ENCODE results near the gene RIPPLY1.

Gene RIPPLY1, protein sequence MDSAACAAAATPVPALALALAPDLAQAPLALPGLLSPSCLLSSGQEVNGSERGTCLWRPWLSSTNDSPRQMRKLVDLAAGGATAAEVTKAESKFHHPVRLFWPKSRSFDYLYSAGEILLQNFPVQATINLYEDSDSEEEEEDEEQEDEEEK

DNA sequence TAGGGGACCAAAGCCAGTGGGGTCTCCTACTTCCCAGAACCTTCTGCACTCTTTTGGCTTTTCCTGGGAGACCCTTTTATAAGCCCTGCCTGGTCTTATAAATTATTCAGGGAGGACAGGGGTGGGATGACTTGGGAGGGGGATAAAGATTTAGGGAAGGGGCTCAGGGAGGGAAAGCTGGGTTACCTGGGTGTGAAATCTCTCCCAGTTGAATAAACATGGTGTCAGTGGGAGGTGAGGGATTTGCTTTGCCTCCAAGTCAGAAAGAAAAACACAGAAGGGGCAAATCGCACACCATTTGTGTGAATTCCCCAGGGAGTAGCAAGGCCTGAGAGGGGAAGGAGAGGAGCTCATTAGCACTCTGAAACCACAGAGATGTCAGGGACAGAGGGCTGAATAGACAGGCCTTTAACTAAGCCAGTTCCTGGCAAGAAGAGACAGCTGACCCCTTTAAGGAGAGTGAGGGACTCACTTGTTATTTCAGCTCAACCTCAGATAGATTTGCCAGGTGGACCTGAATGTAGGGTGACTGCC lies at the start of gene RIPPLY1:
RIPPLY1 (minus strand) TSS at position 51 of the 534 bp plus-strand sequence. CDS start 54 bp downstream, outside the sequence.
- DNase-seq, result no peak

DNA sequence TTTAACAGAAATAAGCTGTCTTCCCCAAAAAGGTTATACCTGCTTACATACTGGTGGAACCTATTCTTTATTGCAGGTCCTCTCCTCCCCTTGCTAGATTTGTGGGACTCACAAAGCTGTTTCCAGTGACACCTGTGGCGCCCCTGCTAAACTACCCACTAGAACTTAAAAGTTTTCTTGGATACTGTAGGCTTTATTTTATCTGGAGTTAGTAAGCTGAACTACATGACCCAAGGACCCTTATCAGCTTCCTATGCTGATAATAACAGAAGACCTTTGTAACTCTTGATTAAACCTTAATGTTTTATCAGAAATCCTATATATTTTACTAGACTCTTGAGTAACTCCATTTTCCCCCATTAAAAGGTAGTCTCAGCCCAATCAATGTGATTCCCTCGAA lies 49.4 kb upstream of the RIPPLY1 start:
- DNase-seq, result no peak

DNA sequence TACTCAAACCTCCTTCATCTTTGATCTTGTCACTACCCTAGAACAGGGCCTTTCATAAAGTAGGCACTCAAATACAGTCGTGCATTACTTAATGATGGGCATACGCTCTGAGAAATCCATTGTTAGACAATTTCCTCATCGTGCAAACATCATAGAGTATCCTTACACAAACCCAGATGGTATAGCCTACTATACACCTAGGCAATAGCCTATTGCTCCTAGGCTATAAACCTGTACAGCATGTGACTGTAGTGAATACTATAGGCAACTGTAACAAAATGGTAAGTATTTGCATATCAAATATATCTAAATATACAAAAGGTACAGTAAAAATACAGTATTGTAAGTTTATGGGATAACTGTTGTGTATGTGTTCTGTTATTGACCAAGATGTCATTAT lies 48.9 kb upstream of the RIPPLY1 start:
- DNase-seq, result no peak

DNA sequence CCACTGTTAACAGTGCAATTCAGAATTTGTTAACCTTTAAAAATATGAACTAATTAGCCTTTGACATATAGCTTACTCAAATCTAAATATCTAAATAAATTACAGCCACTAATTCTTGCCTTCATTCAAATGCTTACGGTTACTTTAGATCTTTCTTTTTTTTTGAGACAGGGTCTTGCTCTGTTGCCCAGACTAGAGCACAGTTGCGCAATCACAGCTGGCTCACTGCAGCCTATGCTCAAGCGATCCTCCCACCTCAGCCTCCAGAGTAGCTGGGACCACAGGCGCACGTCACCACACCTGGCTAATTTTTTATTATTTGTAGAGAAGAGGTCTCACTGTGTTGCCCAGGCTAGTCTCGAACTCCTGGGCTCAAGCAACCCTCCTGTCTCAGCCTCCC lies 48.1 kb upstream of the RIPPLY1 start:
- DNase-seq, result no peak

DNA sequence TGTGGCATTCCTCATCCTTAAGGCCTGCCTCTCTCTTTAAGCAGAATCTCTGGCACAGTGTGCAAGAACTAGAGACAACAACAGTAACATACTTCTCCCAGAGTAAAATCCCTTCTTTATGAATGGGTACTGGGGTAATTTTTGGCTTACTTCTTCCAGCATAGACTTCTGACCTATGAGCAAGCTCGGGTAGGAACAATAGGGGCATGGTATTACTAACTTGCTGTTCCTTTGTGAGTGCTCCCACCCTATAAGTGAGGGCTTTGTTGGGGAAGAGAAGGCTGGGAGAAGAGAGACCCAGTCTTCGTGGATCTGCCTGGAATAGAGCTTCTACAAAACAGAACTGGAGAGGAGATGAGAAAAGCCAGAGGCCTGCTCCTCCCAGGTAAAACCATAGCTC lies 47.2 kb upstream of the RIPPLY1 start:
- DNase-seq, result no peak

DNA sequence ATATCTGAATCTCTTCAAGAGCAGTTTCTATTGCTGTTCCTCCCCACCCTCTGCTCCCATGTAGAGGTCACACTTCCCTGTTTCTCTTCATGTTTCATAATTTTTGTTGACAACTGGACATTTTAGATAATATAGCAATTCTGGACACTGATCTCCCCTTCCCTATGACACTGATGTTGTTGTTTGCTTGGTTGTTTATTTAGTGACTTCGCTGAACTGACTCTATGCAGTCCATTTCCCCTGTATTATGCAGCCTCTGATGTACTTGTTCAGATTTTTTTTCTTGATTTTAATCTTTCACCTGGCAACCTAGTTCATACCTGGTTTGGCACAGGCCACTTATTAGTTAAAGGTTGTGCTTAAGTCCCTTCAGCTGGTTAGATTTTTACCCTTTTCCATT lies 46.2 kb upstream of the RIPPLY1 start:
- no peak for DNase-seq

DNA sequence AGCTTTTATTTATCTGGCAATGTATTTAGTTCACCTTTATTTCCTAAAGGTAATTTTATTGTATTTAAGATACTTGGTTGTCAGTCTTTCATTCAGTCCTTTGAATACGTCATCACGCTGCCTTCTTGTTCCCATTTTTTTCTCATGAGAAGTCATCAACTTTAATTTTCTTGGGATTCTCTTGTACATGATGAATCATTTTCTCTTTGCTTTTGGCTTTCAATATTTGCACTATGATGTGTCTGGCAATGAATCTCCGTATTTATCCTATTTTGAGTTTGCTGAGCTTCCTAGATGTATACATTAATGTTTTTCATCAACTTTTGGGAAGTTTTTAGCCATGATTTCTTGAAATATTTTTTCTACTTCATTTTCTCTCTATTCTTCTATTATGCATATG lies 45.5 kb upstream of the RIPPLY1 start:
- DNase-seq, result no peak

DNA sequence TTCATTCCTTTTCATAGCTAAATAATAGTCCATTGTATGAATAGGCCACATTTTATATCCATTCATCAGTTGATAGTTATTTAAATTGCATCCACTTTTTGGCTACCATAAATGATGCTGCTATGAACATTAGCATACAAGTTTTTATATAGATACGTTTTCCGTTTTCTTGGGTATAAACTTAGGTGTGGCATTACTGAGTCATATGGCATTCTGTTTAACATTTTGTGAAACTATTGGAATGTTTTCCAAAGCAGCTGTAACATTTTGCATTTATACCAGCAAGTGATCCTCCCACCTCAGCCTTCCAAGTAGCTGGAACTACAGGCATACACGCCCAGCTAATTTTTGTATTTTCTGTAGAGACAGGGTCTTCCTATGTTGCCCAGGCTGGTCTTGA lies 43.3 kb upstream of the RIPPLY1 start:
- DNase-seq, result no peak

DNA sequence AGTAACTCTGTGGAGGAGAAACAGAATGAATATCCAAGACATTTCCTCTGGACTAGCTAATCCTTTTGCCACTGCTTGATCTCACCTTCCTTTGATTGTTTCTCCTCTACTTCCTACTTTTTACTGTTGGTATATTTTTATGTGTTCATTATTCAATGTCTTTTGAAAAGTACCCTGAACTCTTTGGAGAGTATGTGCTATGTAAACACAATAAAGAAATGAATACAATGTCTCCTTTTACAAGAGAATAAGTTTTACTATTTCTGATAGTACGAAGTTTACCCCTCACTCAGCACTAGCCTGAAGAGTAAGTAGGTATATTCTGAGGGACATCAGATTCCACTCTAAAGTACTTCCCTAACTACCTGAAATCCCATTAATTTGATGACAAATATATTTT lies 36.9 kb upstream of the RIPPLY1 start:
- no peak for DNase-seq

DNA sequence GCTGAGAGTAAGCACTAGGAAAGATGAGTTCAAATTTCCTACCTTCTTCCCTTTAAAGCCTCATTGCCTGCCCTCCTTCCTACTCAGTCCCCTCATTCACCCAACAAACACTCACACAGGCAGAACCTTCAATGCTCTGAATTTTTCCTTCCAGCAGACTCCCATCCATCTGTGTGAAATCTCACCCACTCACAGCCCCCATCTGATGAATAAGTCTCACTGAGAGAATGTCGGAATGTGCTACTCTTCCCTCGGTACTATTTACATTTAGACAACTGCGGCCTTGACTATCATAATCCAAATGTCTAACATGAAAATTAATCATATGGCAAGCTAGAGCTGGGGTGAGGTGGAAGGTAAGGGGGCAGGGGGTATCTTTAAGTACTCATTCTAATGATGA lies 36.4 kb upstream of the RIPPLY1 start:
- no peak for DNase-seq

DNA sequence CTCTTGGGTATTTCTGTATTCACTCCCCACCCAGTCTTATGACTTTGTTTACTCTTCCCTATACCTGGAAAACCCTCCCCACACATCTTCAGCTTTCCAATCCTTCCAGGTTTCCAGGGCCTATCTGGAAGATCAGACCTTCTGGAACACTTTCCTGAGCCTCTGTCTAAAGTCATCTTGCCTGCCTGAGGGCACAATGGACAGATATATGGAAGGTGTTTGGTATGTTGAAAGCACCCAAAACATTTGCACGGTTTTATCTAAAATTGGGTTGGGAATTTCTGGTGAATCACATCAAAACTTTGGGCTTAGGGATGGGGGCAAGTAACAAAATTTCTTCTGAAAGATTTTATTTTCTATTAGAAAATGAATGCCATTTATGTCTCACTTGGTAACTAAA lies 33.1 kb upstream of the RIPPLY1 start:
- DNase-seq, result no peak

DNA sequence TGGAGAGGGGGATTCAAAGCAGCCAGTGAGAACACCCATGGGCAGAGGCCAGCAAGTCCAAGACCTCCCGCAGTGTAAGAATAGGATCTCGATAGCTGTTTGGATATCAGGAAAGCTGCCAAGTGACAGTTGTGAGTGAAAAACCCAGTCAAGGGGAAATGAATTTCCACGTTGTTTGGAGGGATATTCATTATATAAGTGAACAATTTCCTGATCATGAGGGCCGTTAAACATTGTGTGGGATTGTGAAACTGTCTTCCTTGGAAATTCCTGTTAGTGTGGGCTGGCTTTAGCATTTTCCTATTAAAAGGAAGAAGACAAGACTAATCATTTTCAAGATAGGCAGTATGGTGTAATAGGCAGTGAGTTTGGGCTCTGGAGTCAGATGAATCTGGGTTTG lies 32.0 kb upstream of the RIPPLY1 start:
- peak; percentile 2 for DNase-seq

DNA sequence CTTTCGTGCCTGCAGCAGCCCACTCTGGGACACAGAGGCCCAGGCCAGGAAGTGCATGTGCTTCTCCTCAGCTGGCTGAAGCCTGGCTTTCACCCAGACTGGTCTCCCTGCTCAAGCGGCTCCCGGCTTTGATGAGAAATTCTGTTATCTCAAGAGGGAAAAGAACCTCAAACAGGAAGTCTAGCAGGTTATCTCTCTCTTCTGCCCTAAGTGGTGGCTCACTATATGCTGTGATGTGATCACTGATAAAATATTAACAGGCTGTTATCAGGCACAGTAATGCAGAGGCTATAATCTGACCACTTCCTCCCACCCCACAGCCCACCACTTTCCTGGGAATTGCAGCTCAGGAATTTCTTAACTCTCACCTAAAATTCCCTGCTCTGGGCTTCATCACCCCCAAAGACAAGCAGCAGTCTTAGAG lies 30.4 kb upstream of the RIPPLY1 start:
- DNase-seq, result peak; percentile 79

DNA sequence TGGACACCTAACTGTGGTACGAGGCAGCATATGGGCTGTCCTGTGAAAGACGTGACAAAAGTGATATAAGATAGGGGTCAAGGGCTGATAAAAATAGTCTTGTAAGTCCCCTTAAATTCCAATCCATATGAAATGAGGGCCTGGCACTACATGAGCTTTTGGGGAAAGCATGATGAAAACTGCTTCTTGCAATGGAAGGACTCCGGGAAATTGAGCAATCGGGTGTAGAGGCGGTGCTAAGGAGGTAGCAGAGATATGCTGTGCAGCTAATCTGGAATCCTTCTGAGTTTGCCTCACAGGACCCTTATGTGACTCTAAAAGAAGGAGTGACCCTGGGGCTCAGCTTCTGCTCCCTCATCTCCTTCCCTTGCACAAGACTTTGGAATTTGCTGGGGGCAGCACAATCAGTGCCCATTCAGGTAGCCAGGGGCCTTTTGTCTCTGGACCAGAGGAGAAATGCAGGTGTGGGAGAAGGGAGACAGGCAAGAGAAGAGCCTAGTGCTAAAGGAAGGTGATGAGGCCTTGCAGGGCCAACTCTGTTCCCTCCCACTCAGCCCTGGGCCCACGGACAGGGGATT lies 29.9 kb upstream of the RIPPLY1 start:
- peak; percentile 32 for DNase-seq

DNA sequence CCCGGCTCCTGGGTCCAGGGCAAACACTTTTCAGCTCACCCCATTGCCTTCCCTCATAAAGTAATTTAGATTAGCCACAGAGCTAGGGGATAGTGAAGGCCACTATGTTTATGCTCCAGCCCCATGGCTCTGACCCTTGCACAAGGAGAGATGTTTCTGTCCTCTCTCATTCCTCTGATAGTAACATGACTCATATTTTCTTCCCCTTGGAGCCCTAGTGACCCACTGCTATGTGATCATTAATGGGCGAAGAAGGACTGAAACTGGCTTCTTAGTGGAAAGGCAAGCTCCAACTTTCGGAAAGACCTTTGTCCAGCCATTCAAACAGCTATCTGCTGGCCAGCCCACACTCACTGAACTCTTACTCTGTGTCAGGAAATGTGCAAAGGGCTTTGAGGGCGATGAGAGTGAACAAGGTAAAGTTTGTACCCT lies 29.4 kb upstream of the RIPPLY1 start:
- DNase-seq, result peak; percentile 1

DNA sequence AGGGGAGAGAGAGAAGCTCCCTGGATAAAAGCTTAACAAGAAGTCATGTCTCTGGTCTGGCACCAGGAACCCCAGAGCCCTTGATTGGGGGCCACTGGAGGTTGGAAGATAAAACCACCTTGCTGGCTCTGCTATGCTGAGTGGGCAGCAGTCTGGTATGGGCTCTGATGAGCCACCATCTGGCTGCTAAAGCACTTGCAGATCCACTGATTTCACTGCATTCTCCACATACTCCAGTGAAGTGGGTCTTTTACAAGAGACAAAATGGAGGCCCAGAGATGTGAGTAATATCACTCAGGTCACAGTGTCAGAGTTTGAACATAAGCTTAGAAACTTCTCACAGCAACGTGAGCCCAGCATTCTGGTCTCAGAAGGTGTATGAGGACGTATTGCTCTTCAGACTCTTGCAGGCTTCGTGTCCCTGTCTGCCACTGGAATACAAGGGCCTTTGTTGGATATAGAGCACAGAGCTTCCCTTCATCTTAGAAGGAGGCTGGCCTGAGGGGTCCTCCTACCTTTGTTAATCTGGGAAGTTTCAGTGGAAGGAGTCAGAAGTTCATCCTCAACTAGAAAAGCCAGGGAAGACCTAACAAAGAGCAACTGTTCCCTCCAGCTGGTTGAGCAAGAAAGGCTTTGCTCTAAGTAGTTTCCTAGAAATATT lies 28.8 kb upstream of the RIPPLY1 start:
- no peak for DNase-seq

DNA sequence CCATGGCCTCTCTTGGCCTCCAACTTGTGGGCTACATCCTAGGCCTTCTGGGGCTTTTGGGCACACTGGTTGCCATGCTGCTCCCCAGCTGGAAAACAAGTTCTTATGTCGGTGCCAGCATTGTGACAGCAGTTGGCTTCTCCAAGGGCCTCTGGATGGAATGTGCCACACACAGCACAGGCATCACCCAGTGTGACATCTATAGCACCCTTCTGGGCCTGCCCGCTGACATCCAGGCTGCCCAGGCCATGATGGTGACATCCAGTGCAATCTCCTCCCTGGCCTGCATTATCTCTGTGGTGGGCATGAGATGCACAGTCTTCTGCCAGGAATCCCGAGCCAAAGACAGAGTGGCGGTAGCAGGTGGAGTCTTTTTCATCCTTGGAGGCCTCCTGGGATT lies 25.1 kb upstream of the RIPPLY1 start:
- DNase-seq, result no peak

DNA sequence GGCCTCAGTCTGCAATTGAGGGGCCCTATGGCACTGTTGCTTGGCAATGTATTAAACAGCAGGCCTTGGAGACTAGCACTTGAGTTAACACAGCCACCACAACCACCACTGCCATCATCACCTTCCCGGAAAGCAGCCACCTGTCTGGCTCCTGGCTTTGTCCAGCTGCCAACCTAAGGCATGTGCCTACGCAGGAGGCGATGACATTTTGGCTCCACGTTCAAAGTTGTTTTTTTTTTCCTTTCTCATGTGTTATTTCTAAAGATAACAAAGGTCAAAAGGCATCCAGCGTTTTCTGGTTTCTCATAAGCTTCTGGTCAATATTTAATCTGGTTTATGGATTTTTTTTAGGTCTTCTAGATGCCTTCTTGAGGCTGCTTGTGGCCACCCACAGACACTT lies 24.6 kb upstream of the RIPPLY1 start:
- no peak for DNase-seq

DNA sequence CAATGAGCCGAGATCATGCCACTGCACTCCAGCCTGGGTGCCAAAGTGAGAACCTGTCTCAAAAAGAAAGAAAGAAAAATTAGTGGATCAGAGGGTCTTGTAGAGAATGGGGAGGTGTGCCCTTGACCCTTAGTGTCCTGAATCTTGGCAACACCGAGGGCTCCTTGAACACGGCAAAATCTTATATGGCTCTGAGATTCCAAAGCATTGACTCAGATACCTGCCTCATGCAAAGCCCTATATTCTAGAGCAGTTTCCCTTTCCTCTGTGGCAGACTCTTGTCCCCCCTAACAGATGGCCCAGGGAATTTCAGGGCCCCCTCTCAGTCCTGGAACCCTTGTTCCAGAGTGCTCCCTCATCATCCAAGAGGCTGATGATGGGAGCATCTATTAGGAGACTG lies 23.9 kb upstream of the RIPPLY1 start:
- DNase-seq, result no peak

DNA sequence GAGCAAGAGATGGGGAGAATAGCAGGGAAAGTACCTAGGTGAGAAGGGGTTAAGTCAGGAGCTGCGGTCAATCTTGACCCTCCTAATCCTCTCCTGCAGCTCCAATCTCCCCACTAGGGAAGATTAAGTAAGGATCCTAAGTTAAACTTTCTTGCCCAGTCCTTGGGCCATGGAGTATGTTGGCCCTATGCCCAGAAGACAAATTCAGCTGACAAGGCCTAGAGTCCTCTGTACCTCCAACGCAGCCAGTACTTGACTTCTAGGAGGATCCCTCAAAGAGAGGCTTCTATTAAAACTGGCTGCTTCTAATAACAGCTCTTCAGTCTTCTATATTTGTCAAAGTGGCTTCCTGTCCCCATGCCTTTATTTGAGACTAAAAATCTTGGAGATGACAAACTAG lies 18.5 kb upstream of the RIPPLY1 start:
- no peak for DNase-seq

DNA sequence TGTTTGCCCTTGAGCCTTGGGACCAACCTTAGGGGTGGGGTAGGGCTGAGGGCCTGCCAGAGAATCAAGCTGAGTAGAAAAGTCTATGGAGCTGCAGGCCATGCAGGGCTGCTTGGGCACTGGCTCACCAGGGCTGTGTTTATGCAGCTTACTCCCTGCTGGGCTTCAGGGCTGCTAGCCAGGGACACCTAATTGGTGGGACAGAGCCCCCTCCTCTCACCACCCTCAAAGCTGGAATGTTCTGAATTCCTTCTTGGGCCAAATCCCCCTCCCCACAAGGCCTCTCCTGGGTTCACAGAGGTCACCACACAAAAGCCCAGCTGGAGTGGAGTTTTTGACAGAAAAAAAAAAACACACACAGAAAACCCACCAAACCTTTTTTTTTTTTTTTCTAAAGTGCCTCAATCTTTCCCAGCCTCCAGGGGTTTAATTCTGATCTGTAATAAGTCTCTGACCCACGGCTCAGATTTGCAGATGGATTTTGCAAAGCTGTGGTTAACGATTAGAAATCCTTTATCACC lies 16.9 kb upstream of the RIPPLY1 start, which contains the start of gene CLDN2:
CLDN2 (plus strand) TSS at position 471 of the 521 bp plus-strand sequence. CDS start 7,827 bp downstream, outside the sequence.
- DNase-seq, result no peak

DNA sequence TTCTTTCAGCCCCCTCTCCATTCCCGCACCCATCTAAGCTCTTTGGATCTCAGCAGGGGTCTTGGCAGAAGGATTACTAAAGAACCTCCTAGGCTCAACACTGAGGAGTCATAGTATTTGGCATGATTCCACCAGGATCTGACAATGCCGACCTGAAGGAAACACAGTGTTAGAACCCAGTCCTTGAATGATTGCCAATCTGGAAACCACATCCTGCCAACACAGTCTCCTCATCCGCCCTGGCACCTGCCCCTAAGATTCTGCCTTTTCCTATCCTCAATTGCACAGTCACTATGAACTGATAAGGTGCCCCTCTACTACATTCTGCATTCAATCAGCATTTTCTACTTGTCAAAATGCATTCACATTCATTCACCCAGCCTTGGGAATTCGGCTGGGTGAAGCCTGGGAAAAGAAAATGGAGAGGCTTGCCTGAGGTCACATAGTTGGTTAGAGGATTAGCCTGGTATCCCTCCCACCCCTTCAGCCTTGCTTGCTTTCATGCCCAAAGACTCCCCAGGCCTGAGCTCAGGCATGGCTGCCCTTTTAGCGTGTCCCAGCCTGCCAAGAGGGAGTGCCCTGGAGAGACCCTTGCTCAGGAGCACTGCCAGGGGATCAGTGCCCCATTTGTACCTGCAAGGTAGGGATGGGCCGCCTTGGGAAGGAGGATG lies 14.8 kb upstream of the RIPPLY1 start:
- DNase-seq, result peak; percentile 85

DNA sequence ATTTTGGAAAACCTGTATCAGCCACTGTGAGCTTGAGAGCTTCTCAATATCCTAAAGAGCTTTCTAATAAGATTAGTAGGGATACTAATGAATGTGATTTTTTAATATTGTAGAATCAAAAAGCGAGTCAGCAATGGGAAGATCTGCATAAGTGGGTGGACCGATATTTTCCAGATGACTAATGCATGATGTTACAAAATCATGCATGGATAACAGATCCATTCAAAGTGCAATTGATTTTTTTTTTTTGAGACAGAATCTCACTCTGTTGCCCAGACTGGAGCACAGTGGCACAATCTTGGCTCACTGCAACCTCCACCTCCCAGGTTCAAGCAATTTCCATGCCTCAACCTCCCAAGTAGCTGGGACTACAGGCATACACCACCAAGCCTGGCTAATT lies 9.7 kb upstream of the RIPPLY1 start:
- DNase-seq, result no peak

DNA sequence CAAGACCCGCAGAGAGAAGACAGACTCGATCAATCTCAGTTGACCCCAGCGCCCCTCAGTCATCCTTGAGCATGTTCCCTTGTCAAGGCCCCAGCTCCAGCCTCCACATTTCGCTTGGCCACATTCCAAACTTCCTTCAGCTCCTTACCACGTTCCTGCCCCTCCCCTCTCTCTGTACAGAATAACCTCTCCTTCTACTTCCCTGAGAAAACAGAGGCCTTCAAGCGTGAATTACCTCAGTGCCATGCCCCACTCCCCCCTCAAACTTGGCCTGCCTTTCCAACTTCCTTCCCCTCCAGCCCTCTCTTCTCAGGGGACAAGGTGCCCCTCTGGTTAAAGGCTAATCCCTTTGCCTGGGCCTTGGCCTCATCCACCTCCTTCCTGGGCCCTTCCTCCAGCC lies 3.2 kb upstream of the RIPPLY1 start:
- no peak for DNase-seq
